ENCODE results near the gene DPY19L3.
"Not testable (repeated sequence)": the region's sequence is repeated elsewhere in the genome, so short reads cannot be mapped to it uniquely, and the experiment has no call there.

The DPY19L3 gene

DNA sequence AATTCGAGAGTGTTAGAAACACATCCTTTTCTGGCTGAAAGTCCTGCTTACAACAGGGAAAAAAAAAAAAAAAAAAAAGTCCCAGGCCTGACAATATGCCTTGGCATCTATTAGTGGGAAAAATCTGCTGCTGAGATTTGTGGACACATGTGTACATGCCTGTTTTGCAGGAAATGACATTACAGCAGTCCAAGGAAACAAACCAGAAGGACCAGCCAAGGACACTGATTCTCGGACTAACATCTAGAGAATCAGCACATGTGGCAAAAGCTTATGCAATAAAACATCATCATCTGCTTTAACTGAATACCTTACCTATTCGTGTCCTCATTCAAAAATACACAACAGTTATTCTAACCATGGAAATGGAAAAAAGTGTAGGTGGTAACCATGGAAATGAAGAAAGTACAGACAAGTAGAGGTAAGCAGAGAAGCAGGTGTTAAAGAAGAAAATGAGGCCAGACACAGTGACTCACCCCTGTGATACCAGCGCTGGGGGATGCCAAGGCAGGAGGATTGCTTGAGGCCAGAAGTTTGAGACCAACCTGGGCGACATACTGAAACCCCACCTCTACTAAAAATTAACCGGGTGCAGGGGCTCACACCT lies 9.4 kb upstream of the DPY19L3 start:
- DNase-seq (ENCODE audit: low read depth in 4 of 4, low spot score in 1 of 4) = no peak

- DNase-seq (ENCODE audit: low read depth in 4 of 4, low spot score in 1 of 4) = no peak
Measured at GRCh38 chr19:32397671-32398101, 7.9 kb upstream of the DPY19L3 start.

GRCh38 chr19:32401992-32402391 lies 3.6 kb upstream of the DPY19L3 start:
- DNase-seq (ENCODE audit: low read depth in 4 of 4, low spot score in 1 of 4) = no peak

DNA sequence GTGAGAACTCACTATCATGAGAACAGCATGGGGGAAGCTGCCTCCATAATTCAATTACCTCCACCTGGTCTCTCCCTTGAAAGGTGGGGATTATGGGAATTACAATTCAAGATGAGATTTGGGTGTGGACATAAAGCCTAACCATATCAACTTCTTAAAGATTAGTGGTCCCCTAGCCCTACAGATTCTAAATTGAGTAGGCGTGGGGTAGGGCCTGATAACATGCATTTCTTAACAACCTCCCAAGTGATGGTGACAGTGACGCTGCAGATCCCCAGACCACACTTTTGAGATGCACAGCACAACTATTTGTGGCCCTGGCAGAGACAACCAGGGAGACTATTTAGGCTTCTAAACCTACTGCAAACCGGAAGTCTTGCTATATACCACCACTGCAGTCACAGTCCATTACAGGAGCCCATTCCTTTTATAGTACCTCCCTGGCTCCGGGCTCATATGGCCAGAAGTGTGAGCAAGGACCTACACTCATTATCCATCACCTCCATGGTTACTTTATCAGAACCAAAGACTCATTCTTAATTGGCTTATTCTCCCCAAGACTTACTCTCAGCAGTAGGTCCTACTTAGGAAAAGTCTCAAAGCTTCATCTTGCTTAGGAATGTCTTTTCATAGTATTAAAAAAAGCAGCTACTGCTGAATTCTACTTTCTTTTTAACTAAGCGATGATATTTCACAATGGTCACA lies 2.1 kb upstream of the DPY19L3 start:
- no peak for DNase-seq (ENCODE audit: low read depth in 4 of 4, low spot score in 1 of 4)

GRCh38 chr19:32404213-32404932 lies 1.2 kb upstream of the DPY19L3 start:
- no peak for DNase-seq (ENCODE audit: low read depth in 4 of 4, low spot score in 1 of 4)

DNA sequence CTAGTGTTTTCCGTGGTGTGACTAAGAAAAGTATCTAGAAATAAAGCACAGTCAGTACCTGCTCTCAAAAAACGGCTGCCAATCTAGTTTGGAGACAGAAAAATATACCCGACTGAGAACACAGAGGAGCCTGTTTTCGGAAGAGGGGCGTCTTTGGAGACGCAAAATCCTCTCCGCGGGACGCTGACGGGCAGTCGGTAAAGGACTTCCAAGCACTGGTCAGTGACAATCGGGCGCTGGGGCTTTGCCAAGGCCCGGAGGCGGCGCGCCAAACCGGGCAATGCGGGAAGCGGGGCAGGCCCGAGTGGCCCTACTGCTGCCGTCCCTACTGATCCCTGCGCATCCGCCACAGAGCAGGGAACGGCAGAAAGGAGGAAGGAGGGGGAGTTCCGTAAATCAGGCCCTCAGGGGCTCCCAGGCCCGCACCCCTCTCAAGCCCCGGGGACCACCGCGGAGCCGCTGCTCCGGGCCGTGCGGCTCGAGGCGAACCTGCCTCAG lies 588 bp upstream of the DPY19L3 start:
- no peak for DNase-seq (ENCODE audit: low read depth in 4 of 4, low spot score in 1 of 4)

DNA sequence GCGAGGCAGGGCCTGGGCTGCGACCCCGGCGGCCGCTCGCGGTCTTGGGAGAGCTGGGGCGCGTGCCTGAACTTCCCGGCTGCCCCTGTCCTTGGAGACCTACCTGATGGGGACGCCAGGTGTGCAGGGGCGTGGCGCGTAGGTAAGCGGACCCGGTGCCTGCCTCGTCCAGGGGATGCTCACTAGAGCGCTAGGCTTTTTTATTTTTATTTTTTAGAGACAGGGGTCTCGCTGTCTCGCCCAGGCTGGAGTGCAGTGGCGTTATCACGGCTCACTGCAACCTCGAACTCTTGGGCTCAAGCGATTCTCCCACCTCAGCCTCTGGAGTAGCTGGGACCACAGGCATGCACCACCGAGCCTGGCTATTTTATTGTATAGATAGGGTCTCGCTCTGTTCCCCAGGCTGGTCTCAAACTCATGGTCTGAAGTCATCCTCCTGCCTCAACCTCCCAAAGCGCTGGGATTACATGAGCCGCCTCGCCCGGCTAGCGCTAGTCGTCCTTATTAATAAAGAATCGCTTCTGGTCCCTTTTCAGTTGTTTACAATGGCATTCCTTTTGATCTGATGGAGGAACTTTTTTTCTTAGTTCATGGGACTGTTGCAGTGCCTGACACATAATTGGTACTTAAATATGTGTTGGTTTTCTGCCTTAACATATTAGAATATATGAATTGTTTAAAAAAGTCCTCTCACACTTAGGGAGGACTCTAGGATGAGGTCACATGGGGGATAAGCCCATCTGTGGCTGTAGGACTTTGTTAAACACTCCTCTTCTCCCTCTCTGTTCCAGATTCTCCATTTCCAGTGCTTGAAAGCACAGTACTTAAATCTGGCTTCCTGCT lies 812 bp downstream of the DPY19L3 start:
- DNase-seq (ENCODE audit: low read depth in 4 of 4, low spot score in 1 of 4) = no peak

- no peak for DNase-seq (ENCODE audit: low read depth in 4 of 4, low spot score in 1 of 4)
Measured at GRCh38 chr19:32407004-32407992, 1.7 kb downstream of the DPY19L3 start.

DNA sequence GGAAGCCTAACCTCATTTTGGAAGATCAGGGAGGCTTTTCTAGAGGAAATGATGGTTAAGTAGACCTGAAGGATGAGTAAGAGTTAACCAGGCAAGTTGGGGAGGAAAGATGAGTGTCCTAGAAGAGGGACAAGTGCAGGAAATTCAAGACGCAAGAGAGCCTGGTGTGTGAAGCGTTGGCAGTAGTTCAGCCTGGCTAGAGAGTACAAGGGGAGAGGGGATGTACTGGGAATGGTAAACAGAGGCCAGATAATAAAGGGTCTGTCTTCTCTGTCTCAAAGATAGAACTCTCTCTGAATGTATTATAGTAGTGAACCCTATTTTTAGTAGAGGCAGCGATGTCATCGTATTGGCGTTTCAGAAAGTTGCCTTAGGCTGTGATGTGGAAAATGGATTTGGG lies 9.7 kb downstream of the DPY19L3 start:
- no peak for DNase-seq (ENCODE audit: low read depth in 4 of 4, low spot score in 1 of 4)

GRCh38 chr19:32415669-32416068 lies 10.1 kb downstream of the DPY19L3 start:
- DNase-seq (ENCODE audit: low read depth in 4 of 4, low spot score in 1 of 4) = no peak

DNA sequence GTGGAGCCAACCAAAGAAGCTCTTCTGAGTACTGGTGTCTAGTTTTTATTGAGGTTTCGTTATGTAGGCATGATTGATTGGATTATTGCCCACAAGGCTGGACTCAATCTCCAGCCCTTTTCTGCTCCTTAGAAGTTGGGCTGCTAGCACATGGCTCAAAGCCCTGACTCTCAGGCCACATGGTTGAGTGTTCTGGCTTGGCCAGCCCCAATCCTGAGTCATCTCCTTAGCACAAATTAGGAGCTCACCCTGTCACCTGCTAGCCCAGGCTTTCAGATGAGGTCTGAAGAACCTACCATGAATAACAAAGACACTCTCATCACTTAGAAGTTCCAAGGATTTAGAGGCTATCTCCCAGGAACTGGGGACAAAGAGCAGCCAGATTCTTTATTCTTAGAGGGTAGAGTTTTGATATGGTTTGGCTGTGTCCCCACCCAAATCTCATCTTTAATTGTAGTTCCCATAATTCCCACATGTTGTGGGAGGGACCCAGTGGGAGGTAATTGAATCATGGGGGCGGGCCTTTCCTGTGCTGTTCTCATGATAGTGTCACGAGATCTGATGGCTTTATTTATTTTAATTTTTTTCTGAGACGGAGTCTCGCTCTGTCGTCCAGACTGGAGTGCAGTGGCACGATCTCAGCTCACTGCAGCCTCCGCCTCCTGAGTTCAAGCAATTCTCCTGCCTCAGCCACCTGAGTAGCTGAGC lies 11.3 kb downstream of the DPY19L3 start:
- DNase-seq (ENCODE audit: low read depth in 4 of 4, low spot score in 1 of 4) = no peak

DNA sequence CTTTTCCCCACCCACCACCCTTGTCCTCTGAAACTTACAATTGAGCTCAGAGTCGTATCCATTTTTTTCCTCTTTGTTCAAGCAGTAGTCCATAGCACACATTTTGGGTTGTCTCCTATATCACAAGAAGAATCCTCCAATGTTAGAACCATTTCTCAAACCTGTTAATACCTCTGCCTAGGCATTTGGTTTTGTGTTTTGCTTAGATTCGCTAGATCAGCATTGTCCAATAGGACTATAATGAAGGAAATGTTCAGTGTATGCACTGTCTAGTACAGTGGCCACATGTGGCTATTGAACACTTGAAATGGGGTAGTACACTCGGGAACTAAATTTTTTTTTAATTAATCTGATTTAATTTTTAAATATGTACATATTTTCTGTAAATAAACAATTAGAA lies 12.6 kb downstream of the DPY19L3 start:
- DNase-seq (ENCODE audit: low read depth in 4 of 4, low spot score in 1 of 4) = no peak

GRCh38 chr19:32421589-32422361 lies 16.2 kb downstream of the DPY19L3 start:
- no peak for DNase-seq (ENCODE audit: low read depth in 4 of 4, low spot score in 1 of 4)

DNA sequence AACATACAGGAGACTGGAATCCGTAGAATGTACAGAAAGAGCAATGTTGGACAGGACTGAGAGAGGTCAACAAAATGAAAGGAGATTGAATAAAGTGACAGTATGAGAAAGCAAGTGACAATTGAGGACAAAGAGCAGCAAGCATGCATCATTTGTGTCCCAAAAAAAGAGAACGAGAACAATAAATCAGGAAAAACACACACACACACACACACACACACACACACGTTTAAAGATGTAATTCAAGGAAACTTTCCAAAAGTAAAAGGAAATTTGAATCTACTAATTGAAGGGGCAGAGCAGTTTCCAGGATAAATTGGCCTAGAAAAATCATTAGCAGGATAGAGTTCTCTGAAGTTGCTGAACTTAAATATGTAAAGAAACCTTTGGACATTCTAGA lies 16.9 kb downstream of the DPY19L3 start:
- no peak for DNase-seq (ENCODE audit: low read depth in 4 of 4, low spot score in 1 of 4)

GRCh38 chr19:32423944-32424343 lies 18.4 kb downstream of the DPY19L3 start:
- DNase-seq (ENCODE audit: low read depth in 4 of 4, low spot score in 1 of 4) = not testable (repeated sequence)

- DNase-seq (ENCODE audit: low read depth in 4 of 4, low spot score in 1 of 4) = no peak
Measured at GRCh38 chr19:32427536-32427935, 22.0 kb downstream of the DPY19L3 start.

GRCh38 chr19:32436692-32437091 lies 31.1 kb downstream of the DPY19L3 start:
- DNase-seq (ENCODE audit: low read depth in 4 of 4, low spot score in 1 of 4) = no peak

DNA sequence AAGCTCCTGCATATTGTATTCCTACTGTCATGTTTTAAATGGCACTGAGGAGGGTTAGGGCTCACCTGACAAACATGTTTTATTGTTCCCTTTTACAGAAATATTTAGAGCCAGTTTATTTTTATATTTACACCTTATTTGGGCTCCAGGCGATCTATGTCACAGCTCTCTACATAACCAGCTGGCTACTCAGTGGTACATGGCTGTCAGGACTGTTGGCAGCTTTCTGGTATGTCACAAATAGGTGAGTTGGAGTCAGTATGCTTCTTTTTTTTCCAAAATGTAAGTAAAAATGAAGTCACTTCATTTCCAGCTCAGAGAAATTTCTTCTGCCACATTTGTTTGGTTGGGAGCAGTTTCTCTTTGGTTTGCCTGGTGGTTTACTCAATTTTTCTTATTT lies 31.5 kb downstream of the DPY19L3 start:
- DNase-seq (ENCODE audit: low read depth in 4 of 4, low spot score in 1 of 4) = no peak

GRCh38 chr19:32438751-32439150 lies 33.2 kb downstream of the DPY19L3 start:
- DNase-seq (ENCODE audit: low read depth in 4 of 4, low spot score in 1 of 4) = no peak

Measured in stimulated activated CD4-positive, alpha-beta T cell treated with anti-CD3 and anti-CD28 coated beads, Interleukin-1b, Interleukin-23, amount 100 ng/mL, for 24 hours (primary cell).